Activated gamma-delta T cell treated with Interleukin-2 at 50 U/mL for 16 hours (primary cell): ENCODE data around the gene ST8SIA5.

Experiments used
- DNase-seq: peaks from one replicate; pipeline ENCODE4 v3.0.0-alpha.2; 2020

ST8SIA5 gene

DNA sequence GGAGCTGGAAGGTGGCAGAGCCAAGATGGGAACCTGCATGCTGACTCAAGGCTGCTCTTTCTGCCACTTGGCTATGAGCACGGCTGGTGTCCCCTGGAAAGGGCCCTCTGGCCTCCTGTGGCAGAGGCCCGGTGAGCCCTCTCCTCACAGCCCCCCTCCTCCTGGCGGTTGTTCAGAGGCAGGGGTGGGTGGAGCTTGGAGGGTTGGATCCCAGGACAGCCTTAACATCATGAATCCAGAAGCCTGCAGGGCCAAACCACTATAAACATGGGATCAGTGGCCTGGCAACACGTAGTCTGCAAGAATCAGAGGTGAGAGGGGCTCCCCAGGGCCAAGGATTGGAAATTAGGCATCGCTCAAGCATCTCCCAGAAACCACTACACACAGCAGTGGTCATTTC lies 51.3 kb downstream of the ST8SIA5 start:
- no peak for DNase-seq

DNA sequence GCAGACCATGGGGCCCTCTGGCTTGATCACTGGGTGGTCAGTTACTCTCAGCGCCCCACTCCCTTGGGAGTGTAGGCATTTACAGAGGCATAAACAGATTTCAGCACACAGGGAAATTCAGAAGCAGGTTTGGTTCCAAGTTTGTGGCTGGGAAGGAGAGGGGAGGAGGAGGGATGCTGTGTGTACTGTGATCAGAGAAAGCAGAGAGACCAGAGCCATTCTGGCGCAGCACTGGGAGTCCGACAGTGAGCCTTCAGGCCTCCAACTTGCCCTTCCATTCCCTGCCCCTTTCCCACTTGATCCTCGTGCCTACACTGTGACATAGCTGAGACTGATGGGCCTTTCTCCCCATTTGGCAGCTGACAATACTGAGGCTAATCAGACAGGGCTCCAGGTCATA lies 52.0 kb downstream of the ST8SIA5 start:
- DNase-seq: no peak

DNA sequence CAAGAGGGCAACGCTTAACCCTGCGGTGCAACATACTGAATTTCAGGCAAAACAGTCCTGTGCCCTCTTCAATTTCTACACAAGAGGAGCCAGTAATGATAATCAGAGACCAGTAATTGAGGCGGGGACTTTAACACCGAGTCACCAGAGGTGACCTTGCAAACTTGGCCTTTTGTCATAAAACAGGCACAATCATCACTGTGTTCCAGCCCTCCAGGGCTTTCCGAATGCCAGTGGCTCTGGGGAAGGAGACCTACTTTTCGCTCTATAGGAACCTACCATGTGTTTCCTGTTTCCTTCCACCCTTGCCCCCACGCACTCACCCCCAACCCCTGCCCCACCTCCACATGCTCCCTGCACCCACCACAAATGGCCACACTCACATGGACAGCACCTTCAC lies 52.7 kb downstream of the ST8SIA5 start:
- DNase-seq: no peak

DNA sequence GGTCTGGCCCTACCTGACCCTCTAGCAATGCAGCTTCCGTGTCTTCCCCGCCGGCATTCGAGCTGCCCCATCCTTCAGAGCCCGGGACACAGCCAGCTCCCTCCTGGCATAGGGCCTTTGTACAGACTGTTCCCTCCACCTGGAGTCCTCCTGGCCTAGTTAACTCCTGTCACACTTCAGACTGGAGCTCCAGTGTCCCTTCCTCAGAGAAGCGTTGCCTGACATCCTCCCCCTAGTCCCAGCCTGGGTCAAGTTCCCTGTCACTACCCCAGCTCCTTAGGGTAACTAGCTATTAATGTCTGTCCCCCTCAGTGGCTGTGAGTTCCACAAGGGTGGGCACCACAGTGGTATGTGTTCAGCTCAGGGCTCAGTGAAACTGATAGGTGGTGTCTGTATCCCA lies 54.4 kb downstream of the ST8SIA5 start:
- DNase-seq: no peak

DNA sequence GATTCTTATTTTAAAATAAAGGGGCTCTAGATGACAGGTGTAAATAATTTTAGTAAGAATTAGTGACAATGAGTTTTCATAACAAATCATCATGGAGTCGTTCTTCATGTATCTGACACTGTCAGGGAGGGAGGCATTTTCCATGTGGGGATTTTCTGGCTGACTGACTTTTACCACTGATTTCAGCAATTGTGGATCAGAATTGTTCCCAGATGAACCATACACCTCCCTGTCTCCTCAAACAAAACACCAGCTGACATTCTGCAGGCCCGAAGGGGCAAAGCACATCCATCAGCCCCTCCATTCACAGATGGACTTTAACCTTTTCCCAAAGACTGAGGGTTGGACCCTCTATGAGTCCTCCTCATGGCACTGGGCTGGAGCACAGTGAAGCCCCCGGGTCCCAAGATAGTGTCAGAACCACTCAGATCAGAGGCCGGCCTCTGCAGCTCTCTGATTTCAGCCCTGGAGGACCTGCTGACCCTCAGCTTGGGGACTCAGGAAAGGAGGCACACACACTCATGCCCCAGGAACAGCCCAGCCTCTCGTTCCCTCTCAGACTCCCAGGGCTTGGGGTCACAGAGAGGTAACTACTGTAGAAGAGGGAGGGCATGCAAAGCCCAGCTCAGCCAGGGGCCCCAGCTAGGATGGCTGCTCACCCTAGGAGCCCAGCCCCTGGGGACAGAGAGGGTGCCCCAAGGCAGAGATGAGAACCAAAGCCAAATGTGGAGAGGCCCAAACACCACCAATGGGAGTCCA lies 56.6 kb downstream of the ST8SIA5 start:
- DNase-seq: no peak

DNA sequence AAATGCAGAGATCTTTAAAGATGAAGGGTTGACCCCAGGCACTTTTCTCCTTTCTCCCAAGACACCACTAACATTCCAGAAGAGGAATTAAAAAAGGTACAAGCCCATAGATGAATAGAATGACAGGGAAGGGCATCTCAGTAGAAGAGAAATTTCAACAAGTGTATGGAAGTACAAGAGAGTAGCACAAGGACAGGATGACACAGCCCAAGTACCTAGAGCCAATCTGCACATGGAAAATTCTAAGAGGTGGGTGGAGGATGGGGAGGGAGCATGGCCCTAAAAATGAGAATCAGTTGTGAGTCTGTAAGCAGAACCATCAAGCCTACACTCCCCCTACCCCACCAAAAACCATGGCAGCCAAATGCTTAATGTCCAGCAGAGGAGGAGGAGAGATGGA lies 60.2 kb downstream of the ST8SIA5 start:
- DNase-seq: no peak

DNA sequence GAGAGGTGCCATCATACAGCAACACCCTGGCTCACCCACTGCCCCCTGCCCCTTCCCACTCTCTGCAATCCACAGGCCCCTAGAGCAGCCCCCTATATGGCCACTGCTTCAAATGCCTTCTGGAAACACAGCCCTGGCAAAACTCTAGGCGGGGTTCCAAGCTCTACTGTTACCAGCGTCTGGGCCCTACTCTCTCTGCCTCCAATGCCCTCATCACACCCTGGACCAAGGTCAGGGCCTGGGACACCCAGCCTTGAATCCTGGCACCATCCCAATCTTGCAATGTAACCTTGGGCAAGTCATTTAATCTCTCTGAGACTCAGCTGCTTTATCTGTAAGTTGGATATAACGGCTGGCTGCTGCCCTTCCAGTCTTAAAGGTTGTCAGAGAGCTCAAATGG lies 60.6 kb downstream of the ST8SIA5 start:
- DNase-seq: no peak

DNA sequence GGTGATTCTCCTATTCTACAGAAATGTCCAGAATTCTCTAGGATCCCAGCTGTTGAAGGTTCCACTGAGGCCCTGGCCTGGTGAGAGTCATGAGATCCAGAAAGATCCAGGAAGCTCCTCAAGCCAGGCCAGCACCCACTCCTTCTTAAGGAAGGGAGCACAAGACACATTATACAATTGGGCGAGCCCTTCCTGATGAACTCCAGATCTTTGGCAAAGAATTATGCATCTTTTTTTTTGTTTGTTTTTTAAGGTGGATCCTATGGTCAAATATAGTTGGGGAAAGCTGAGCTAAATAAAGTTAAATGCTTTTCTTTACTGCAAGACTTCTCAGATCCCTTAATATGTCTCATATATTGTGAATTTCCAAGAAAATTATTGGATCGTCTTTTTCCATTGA lies 62.9 kb downstream of the ST8SIA5 start:
- no peak for DNase-seq

DNA sequence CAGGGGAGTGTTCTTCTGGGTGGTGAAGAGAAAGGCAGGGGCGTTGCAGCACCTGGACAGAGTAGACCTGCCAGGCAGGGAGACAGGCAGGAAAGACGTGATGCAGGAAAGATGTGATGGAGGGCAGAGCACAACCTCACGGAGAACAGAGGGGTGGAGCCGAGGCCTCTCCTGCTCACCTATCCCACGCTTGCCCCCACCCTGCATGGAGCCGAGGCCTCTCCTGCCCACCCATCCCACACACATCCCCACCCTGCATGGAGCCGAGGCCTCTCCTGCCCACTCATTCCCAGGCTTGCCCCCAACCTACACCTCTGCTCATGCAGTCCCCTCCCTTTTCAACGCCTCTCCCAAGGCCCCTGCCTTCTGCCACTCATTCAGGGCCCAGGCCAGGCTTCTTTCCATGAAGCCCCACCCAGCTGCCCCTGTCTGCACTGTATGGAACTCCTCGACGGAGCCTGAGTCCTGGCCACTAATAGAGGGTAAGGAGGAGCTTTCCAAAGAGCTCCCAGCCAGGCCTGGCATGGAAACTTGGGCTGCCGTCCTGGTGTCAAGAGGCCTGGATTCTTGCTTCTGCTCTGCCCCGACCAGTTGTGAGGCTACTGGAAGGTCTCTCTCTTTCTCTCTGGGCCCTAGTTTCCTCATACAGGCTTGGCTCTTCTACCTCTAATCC lies 67.9 kb downstream of the ST8SIA5 start:
- no peak for DNase-seq

DNA sequence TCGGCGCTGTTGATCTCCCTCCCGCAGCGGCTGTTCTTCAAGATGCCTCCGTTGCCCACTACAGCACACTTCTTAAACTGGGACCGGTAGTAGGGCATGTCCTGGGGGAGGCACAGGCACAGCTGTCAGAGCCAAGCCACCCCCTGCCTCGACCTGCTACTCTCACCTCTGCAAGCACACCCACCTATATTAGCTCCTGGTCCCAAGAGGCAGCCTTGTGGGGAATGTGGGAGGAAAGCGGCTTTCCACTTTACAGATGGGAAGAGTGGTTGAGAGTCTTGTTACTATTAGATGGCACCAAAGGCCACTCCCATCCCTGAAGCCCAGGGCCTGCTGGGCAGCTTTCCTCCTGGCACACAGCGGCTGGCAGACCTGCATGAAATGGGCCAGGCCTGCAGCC lies 70.7 kb downstream of the ST8SIA5 start:
- DNase-seq: no peak

DNA sequence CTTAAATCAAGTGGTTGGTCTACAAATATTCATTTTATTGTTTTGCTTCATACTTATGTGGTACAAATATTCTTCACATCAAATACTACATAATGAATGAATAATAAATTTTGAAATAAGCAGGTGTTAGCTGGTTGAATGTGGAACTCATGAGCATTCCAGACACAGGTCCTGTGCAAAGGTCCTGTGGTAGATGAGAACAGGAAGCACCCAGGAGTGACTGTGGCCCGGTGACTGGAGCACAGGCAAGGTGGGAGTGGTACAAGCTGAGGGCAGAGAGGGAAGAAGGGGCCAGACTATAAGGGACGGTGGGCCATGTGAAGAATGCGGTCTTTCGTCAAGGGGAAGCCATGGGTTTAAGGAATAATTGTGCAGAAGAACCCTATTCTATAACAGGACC lies 73.6 kb downstream of the ST8SIA5 start:
- DNase-seq: no peak

DNA sequence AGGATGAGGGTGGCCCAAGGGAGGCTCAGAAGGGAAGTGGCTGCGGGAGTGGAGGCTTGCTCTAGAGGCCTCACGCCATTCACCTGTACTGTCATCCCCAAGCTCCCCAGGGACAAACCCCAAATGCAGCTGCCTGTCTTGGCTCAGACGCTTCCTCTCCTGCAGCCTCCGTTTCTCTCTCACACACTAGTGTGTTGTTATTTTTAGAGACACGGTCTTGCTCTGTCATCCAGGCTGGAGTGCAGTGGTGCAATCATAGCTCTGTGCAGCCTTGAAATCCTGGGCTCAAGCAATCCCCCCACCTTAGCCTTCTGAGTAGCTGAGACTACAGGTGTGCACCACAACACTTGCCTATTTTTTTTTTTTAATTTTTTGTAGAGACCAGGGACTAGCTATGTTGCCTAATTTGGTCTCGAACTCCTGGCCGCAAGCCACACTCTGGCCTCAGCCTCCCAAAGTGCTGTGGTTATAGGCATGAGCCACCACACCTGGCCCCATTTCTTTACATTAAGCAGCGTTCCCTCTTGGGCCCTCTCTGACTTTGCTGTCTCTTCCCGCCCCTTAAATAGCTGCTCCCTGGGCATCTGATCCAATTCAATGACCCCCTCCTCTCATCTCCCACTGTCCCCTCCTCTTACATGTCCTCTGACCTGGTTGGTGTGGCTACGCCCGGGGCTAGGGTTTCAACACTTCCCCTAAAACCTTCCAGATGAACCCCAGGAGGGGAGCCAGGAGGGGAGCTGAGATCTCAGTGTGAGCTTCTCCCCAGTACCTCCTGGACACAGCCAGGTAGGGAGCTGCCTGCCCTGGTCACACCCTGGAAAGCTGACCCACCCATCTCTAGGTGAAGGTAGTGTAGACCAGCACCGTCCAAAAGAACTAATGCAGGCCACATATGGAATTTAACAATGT lies 75.8 kb downstream of the ST8SIA5 start:
- no peak for DNase-seq

DNA sequence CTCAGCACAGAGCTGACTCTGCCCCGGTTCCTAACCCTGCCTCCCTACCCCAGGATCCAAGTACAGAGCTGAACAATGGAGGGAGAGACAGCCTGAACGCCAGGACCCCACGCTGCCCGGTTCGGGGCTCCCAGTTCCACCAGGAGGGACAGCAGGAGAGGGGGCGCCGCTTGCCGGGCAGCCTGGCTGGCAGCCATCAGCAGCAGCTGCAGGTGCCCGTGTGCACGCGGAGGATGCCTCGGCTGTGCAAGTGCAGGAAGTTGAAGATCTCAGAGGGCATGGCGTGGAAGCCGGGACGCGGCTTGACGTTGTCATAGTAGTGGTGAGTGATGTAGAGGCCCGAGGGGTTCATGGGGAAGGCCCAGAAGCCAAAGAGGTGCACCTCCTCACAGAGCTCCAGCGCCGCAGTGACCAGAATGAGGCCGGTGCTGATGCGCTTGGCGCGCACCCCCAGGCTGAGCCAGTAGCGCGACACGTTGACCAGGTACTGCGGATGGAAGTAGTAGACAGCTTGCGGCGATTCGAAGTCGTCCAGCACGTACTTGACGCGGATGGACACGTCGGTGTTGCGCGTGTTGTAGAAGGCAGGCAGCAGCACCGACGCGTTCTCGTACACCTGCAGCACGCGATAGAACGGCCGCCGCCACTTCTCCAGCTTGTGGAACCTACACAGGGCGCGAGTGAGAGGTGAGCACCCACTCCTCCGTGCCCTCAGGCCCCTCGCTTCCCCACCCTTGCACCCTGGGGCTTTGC lies 76.8 kb downstream of the ST8SIA5 start:
- no peak for DNase-seq

DNA sequence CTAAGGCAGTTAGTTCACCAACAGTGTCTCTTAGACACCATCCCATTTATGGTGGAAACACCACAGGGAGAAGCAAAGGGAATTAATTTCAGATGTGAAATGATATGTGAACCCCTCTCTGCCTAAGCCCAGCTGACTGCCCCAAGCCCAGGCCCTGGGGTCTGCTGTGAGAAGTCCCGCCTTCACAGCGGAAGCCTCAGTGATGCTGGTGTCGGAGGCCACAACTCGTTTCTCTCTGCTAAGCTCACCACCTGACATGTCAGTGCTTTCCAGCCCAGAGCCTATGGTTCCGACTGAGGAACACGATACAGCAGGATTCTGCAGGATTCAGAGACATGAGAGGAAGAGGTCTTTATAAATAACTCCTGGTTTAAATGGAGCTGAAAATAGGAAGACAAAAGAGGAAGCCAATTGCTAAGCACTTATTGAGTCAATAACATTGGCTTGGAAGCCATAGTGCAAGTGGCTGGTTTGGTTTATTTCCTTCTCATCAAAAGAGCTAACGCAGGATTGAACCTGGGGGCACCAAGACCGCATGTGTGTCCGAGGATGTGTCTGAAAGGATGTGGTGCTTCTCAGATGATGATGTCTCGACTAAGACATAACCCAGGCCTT lies 78.0 kb downstream of the ST8SIA5 start:
- no peak for DNase-seq

DNA sequence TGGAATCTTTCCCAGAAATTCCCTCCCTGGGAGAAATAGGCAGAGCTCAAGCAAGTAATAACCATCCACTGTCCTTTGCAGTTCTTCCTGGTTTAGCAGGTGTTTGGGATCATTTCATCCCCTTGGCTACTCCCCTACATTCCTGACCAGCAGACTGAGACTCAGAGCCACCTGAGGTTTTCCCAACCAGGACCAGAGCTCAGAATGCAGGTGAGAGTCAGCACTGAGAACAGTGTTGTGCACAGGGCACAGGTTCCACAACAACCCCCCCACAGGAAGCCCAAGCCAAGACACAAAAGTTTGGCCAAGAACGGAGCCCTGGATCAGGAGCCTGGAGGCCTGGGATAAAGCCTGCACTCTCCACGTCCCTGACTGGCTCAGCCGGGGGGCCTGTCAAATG lies 78.8 kb downstream of the ST8SIA5 start:
- no peak for DNase-seq

DNA sequence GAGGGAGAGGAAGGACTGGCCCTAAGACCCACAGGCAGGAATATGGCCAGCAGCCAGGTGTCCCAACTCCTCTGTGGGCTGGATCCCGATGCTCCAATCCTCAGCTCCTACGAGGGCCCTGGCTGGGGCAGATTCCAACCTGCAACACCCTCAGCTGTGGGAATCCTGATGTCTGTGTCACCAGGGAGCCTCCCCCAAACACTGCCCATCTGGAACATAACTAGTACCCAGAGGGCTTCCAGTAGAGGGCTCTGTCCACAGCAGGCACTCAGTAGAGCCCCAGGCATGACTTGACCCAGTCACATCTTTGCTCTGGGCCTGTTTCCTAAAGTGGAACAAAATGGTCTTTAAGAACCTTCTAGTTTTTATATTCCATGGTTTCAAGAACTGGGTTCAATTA lies 79.2 kb downstream of the ST8SIA5 start:
- DNase-seq: no peak

DNA sequence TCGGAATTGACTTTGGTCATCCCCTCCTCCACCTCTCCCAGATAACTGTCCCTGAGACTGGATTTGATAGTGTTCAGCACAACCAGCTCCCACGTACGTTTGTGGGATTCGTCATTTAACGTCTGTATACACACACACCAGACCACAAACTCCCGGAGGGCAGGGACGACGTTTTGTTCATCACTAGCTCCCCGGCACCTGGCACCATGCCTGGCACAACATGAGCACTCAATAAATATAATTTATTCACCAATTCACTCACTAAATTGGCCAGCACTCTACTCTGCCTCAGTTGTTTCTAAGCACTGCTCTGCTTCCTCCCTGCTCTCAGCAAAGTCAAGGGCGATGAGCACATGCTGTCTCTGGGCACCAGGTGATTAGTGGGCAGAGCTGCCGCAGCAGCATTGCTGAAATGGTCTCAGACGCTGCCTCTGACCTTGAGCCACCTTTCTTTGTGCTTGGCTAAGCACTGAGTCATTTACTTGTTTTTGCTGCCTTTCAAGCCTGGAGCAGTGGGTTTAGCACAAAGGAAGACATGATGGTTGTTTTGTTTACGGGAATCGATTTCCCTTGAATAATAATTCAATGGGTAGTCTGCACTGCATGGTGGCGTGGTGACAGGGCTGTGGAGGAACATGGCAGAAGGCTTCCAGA lies 80.5 kb downstream of the ST8SIA5 start:
- no peak for DNase-seq

DNA sequence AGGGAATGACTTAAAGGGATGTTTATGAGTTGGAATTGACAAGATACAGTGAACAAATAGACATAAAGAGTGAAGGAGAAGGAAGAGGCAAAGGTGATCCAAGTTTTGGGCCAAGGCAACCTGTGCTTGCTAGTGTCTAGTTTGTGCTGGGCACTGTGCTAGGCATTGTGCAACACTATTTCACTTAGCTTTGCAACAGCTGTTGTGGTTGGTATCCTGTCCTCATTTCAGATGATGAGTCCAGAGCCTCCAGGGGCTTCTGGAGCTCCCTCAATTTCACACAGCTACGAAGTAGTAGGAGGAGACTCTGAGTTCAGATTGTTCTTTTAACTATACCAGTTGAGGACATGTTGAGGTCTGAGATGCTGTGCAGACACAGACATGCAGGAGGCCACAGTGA lies 81.7 kb downstream of the ST8SIA5 start:
- DNase-seq: no peak

DNA sequence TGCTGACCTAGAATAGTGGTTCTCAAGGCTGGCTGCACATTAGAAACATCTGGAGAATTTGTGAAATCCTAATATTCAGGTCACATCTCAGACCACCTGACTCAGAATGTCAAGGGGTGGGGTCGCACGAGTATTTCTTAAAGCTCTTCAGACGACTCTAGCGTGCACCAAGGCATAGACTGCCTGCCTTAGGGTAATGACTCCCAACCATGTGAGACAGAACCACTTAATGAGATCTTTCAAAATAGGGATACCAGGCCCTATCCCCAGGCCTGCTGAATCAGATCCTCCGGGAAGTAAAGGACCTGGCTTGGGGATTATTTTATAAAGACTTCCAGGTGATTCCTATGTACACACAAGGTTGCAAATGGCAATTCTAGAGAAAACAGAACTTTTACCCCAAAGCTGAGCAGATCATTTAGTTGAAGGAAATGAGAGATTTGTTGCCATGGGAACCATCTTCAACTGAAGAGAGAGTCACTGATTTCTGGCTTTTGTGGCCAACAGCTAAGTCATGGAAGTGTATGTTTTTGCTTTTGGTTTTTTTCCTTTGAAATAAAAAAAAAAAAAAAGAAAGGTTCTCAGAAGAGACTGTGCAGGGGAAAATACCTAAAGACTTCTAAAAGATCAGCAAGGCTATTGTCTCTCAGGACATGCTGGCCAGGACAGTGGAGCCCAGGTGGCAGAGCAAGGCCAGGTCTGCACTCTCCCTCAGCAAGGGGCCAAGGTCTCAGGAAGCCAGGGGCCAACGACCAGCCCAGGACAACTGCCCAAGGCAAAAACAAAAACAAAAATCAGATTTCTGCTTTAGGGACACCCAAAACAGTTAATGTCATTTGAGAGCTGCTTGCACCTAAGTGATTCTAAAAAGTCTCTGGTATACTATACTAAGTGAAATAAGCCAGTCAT lies 84.5 kb downstream of the ST8SIA5 start:
- DNase-seq: no peak

DNA sequence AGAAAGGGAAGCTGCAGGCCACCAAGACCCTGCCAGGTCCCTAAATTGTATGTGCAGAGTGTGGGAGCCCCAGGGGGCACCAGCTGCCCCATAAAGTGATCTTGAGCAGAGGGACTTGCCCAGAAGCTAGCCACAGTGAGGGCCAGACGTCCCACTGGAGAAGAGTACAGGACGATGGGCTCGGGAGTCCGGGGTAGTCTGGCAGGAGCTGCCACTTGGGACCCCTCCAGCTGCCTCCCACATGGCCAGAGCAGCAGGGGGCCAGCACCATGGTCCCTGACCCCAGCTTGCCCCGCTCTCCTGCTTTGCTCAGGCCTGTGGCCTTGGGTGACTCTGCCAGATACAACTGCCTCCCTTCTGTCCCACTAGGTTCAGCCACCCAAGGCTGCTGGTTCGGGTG lies 88.2 kb downstream of the ST8SIA5 start:
- DNase-seq: no peak

DNA sequence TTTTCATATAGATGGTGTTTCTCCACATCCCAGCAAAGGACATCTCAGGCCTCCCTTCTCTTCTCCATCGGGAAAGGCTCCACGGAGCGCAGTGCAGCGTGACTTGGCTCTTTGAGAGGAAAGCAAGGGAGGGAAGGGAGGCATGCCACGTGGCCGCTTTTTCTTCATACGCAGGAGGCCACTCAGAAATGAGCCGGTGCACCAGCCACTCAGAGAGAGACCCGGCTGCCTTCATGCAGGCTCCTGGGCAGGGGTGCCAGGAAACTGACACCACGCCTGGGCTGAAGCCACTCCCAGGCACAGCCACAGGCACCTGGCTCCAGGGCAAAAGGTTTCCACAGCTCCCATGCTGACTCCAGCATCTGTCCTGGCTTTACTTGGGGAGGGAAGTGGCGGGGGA lies 88.7 kb downstream of the ST8SIA5 start:
- DNase-seq: no peak
